Measurements from ENCODE around the gene TMEM47. TPM values are rescaled to one million over a fixed set of nuclear protein-coding genes. Genes with fewer than 3 reads are reported as not detected.

TMEM47 gene
- polyA plus RNA-seq, 1 donor (not counting 4 experiments of a cell fraction or from before 2014, with no cell fraction given) = 0.16 TPM

GRCh38 chrX:34653811-34654210, 3.3 kb downstream of the TMEM47 start:
- Histone ChIP-seq H3K9ac (ENCODE audit: control insufficient read depth, extremely low read depth, insufficient read depth, low read length) (no peak overlapping the region), H3K4me2 (ENCODE audit: control insufficient read depth, extremely low read depth, insufficient read depth, low read depth, low read length) (no peak overlapping the region)
- DNase-seq (ENCODE audit: low read depth, low spot score) = no peak

GRCh38 chrX:34642849-34643248, 14.2 kb downstream of the TMEM47 start:
- no peaks in the 10 kb centered on the region for H3K4me1 ChIP-seq (ENCODE audit: control insufficient read depth, extremely low read depth, insufficient read depth, low read length)
- H3K4me3 ChIP-seq (ENCODE audit: control insufficient read depth in 2 of 3, extremely low read depth in 1 of 3, insufficient read depth in 2 of 3, low read depth in 1 of 3, low read length in 3 of 3) = no peak overlapping the region
- H3K9me1 ChIP-seq (ENCODE audit: control insufficient read depth, extremely low read depth, insufficient read depth, low read length) = no peaks in the 10 kb centered on the region
- H3K4me2 ChIP-seq (ENCODE audit: control insufficient read depth, extremely low read depth, insufficient read depth, low read depth, low read length) = no peak overlapping the region
- no peaks in the 10 kb centered on the region for H3K27me3 ChIP-seq (ENCODE audit: control insufficient read depth, extremely low read depth, insufficient read depth, low read length)
- no peak for TF ChIP-seq CTCF (optimal IDR thresholded peaks at IDR 0.05 in 1 of 3, IDR thresholded peaks at IDR 0.05 in 1 of 3, conservative IDR thresholded peaks at IDR 0.05 in 1 of 3; ENCODE audit: extremely low read depth in 1 of 3, insufficient read depth in 2 of 3, low read length in 3 of 3)
- no peak for TF ChIP-seq EZH2 (IDR thresholded peaks at IDR 0.05; ENCODE audit: low read length)
- no peak overlapping the region for H3K27ac ChIP-seq (ENCODE audit: control insufficient read depth, insufficient read depth, low read length)
- H3K36me3 ChIP-seq (ENCODE audit: control insufficient read depth in 2 of 2, extremely low read depth in 1 of 2, insufficient read depth in 2 of 2, low read length in 2 of 2) = no peaks in the 10 kb centered on the region
- H2AFZ ChIP-seq (ENCODE audit: control insufficient read depth, low read length) = no peak overlapping the region
- no peak for DNase-seq (ENCODE audit: low read depth, low spot score)
- H3K9ac ChIP-seq (ENCODE audit: control insufficient read depth, extremely low read depth, insufficient read depth, low read length) = no peak overlapping the region
- no peaks in the 10 kb centered on the region for H3K79me2 ChIP-seq (ENCODE audit: control insufficient read depth, insufficient read depth, low read length)
- dilution Hi-C loops (cut with MboI; ENCODE audit: extremely low pct_ligation_motif_present, low sequenced_read_pairs) = no loop called here
- FAIRE-seq = no peak
- H3K9me3 ChIP-seq (ENCODE audit: control insufficient read depth, low read depth, low read length) = no peaks in the 10 kb centered on the region
- H4K20me1 ChIP-seq (ENCODE audit: control insufficient read depth, extremely low read depth, insufficient read depth, low read length) = no peaks in the 10 kb centered on the region

More at GRCh38 chrX:34653811-34654210, 3.3 kb downstream of the TMEM47 start:
- no peaks in the 10 kb centered on the region for H3K9me3 ChIP-seq (ENCODE audit: control insufficient read depth, low read depth, low read length)
- H3K27ac ChIP-seq (ENCODE audit: control insufficient read depth, insufficient read depth, low read length) = no peak overlapping the region
- H3K79me2 ChIP-seq (ENCODE audit: control insufficient read depth, insufficient read depth, low read length) = no peaks in the 10 kb centered on the region
- H3K9me1 ChIP-seq (ENCODE audit: control insufficient read depth, extremely low read depth, insufficient read depth, low read length) = no peaks in the 10 kb centered on the region
- no peak overlapping the region for H2AFZ ChIP-seq (ENCODE audit: control insufficient read depth, low read length)
- H3K4me1 ChIP-seq (ENCODE audit: control insufficient read depth, extremely low read depth, insufficient read depth, low read length) = no peaks in the 10 kb centered on the region
- TF ChIP-seq EZH2 (IDR thresholded peaks at IDR 0.05; ENCODE audit: low read length) = no peak
- TF ChIP-seq CTCF (optimal IDR thresholded peaks at IDR 0.05 in 1 of 3, IDR thresholded peaks at IDR 0.05 in 1 of 3, conservative IDR thresholded peaks at IDR 0.05 in 1 of 3; ENCODE audit: extremely low read depth in 1 of 3, insufficient read depth in 2 of 3, low read length in 3 of 3) = no peak
- no peaks in the 10 kb centered on the region for H4K20me1 ChIP-seq (ENCODE audit: control insufficient read depth, extremely low read depth, insufficient read depth, low read length)
- H3K36me3 ChIP-seq (ENCODE audit: control insufficient read depth in 2 of 2, extremely low read depth in 1 of 2, insufficient read depth in 2 of 2, low read length in 2 of 2) = no peaks in the 10 kb centered on the region
- peaks cover 16% of the 10 kb centered on the region for H3K27me3 ChIP-seq (ENCODE audit: control insufficient read depth, extremely low read depth, insufficient read depth, low read length)
- dilution Hi-C loops (cut with MboI; ENCODE audit: extremely low pct_ligation_motif_present, low sequenced_read_pairs) = no loop called here
- FAIRE-seq = no peak
- no peak overlapping the region for H3K4me3 ChIP-seq (ENCODE audit: control insufficient read depth in 2 of 3, extremely low read depth in 1 of 3, insufficient read depth in 2 of 3, low read depth in 1 of 3, low read length in 3 of 3)

Data from keratinocyte (primary cell).